GM18951 (cell line): ENCODE data around the gene KRT20.

Source experiments
- POLR2A ChIP-seq: IDR thresholded peaks from 4 replicates; pipeline ENCODE4 v1.6.1; 2011; ENCODE audit warnings: mild to moderate bottlenecking; ENCODE audit not compliant: insufficient read length, insufficient read depth; ENCODE audit errors: extremely low read depth
- in situ Hi-C: fragments of 300-500 bp; cut with MboI; formaldehyde crosslinking; loops from one replicate; pipeline ENCODE4 v1.12.0; 2022; ENCODE audit warnings: low sequenced_read_pairs, mixed read lengths, inconsistent platforms; ENCODE audit not compliant: unreplicated experiment

Gene KRT20

DNA sequence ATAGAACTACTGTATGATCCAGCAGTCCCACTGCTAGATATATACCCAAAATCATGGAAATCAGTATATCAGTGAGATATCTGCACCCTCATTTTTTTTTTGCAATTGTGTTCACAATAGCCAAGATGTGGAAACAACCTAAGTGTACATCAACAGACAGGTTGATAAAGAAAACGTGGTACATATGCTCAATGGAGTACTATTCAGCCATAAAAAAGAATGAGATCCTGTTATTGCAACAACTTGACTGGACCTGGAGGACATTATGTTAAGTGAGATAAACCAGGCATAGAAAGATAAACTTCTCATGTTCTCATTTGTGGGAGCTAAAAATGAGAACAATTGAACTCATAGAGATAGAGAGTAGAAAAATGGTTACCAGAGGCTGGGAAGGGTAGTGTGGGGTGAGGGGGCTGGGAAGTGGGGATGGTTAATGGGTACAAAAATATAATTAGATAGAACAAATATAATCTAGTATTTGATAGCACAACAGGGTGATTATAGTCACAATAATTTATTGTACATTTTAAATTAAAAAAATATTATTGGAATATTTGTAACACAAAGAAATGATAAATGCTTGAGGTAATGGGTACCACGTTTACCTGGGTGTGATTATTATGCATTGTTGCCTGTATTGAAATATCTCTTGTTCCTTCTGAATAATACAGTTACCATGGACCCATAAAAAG lies 54.8 kb downstream of the KRT20 start:
- in situ Hi-C loops: no loop called here
- TF ChIP-seq POLR2A: no peak

DNA sequence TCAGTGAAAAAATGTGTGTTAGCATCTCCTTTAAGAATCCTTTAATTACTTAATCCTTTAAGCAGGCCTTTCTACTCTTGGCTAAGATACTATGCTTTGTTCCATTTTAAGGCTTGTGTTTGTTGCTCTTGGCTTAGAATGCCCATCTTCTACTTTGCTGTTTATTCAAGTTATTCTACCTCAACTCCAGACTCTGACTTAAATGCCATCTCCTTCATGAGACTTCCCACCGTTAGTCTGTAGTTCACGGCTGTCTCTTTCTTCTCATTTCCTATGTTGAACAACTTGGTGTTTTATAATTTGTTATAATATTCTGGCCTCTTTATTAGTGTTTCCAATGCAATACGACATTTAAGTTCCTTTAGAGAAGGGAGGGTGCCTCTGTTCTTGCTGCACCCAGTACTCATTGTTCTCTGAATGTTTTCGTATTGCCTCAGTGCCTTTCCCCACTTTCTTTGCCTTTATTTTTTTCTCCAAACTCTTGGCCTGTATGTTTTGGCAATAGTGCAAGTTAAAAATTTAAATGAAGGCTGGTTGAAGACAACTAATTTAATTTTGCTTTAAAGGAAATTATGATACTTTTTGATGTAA lies 56.5 kb downstream of the KRT20 start:
- in situ Hi-C loops: no loop called here
- TF ChIP-seq POLR2A: no peak

DNA sequence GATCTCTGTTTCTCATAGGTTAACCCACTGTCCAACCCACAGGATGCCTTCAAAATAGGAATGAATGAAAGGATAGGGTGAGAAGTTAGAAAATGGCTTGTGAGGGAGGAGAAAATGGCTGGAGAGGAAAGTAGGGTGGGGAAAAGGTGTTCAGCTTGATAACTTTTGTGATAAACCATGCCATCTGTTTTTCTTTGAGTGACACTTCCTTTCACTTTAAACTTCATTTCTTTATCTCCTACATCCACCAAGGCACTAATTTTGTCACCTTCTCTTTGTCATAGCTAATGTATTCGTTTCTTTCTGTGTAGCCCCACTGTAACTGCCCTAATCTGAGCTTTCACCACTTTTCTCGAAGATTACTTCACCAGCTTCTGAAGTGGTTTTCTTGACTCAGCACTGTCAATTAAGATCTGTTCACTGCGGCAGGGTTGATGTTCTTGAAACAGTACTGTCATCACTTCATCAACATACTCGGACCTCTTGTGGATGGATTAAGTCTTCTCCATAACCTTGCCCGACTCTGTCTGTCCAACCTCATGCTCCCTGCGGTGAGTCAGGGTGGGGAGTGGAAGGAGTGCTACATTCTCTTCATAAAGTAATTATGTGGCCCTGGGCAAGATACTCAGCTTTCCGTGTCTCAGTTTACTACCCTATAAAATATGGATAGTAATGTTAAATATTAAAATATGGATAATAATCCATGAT lies 57.1 kb downstream of the KRT20 start:
- no peak for TF ChIP-seq POLR2A
- in situ Hi-C loops: no loop called here
